ENCODE measurements around the gene NHEJ1. TPM values are rescaled to one million over a fixed set of nuclear protein-coding genes. Genes with fewer than 3 reads are reported as not detected.

NHEJ1 gene
- total and polyA plus RNA-seq, 2 donors (not counting 3 experiments of a cell fraction or from before 2014, with no cell fraction given) = 12.8 to 12.9 TPM

GRCh38 chr2:219045937-219046550 lies 114.6 kb downstream of the NHEJ1 start:
- H3K9me1 ChIP-seq (replicated peaks; ENCODE audit: control insufficient read depth, extremely low read depth, insufficient read depth, low read length) = no peaks in the 10 kb centered on the region
- no peak overlapping the region for H3K9ac ChIP-seq (replicated peaks; ENCODE audit: extremely low read depth, insufficient read depth, low read length)
- H3K79me2 ChIP-seq (ENCODE audit: control insufficient read depth, insufficient read depth, low read length) = no peaks in the 10 kb centered on the region
- H3K27me3 ChIP-seq (ENCODE audit: control insufficient read depth in 2 of 2, insufficient read depth in 2 of 2, low read length in 2 of 2) = peaks cover 9 to 16% of the 10 kb centered on the region in 2 experiments
- DNase-seq (ENCODE audit: low read depth, low spot score) (peak; percentile 39), FAIRE-seq (no peak)
- TF ChIP-seq MYC (IDR thresholded peaks at IDR 0.05; ENCODE audit: low read depth, low read length) = no peak
- TF ChIP-seq, protein P1, sequence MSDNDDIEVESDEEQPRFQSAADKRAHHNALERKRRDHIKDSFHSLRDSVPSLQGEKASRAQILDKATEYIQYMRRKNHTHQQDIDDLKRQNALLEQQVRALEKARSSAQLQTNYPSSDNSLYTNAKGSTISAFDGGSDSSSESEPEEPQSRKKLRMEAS (IDR thresholded peaks at IDR 0.05; ENCODE audit: insufficient read depth, insufficient read length) = no peak
- no peak for TF ChIP-seq FOS (IDR thresholded peaks at IDR 0.05; ENCODE audit: borderline replicate concordance, insufficient read depth, low read length)
- TF ChIP-seq, protein P2, sequence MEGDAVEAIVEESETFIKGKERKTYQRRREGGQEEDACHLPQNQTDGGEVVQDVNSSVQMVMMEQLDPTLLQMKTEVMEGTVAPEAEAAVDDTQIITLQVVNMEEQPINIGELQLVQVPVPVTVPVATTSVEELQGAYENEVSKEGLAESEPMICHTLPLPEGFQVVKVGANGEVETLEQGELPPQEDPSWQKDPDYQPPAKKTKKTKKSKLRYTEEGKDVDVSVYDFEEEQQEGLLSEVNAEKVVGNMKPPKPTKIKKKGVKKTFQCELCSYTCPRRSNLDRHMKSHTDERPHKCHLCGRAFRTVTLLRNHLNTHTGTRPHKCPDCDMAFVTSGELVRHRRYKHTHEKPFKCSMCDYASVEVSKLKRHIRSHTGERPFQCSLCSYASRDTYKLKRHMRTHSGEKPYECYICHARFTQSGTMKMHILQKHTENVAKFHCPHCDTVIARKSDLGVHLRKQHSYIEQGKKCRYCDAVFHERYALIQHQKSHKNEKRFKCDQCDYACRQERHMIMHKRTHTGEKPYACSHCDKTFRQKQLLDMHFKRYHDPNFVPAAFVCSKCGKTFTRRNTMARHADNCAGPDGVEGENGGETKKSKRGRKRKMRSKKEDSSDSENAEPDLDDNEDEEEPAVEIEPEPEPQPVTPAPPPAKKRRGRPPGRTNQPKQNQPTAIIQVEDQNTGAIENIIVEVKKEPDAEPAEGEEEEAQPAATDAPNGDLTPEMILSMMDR (IDR thresholded peaks at IDR 0.05; ENCODE audit: extremely low read depth in 1 of 2, insufficient read depth in 1 of 2, low read depth in 1 of 2, low read length in 2 of 2) = no peak
- H2AFZ ChIP-seq (ENCODE audit: low read depth, low read length) = no peak overlapping the region
- H4K20me1 ChIP-seq (replicated peaks; ENCODE audit: control insufficient read depth, extremely low read depth, insufficient read depth, low read length) = no peaks in the 10 kb centered on the region
- H3K4me2 ChIP-seq (ENCODE audit: insufficient read depth, low read length) = no peak overlapping the region
- intact Hi-C loops (cut with micrococcal nuclease) (no loop called here), dilution Hi-C loops (cut with MboI; ENCODE audit: extremely low pct_ligation_motif_present, low sequenced_read_pairs) (no loop called here)
- H3K27ac ChIP-seq (ENCODE audit: insufficient read depth, low read depth, low read length) = no peak overlapping the region
- no peaks in the 10 kb centered on the region for H3K36me3 ChIP-seq (ENCODE audit: control insufficient read depth in 2 of 2, extremely low read depth in 1 of 2, insufficient read depth in 2 of 2, low read length in 2 of 2)
- no peaks in the 10 kb centered on the region for H3K4me1 ChIP-seq (ENCODE audit: control insufficient read depth, extremely low read depth, insufficient read depth, low read length)
- ChIA-PET POLR2A (no interaction called here), CTCF (interaction anchor here (0.6 to 3.4 kb wide), 11 partner anchors 8 to 109 kb away, joined by 3 to 28 read pairs (median 4); partner anchors contain the start of gene CDK5R2)
- H3K9me3 ChIP-seq (replicated peaks; ENCODE audit: control insufficient read depth, insufficient read depth, low read length) = no peaks in the 10 kb centered on the region
- BruUV-seq (replicated peaks) = no TSS peak
- no peak overlapping the region for H3K4me3 ChIP-seq (replicated peaks in 1 of 3; ENCODE audit: insufficient read depth in 1 of 3, low read depth in 1 of 3, low read length in 3 of 3)

- H3K79me2 ChIP-seq (ENCODE audit: control insufficient read depth, insufficient read depth, low read length) = no peaks in the 10 kb centered on the region
- no peaks in the 10 kb centered on the region for H3K4me1 ChIP-seq (ENCODE audit: control insufficient read depth, extremely low read depth, insufficient read depth, low read length)
- no peaks in the 10 kb centered on the region for H3K9me3 ChIP-seq (replicated peaks; ENCODE audit: control insufficient read depth, insufficient read depth, low read length)
- no peak overlapping the region for H3K4me2 ChIP-seq (ENCODE audit: insufficient read depth, low read length)
- no TSS peak for BruUV-seq (replicated peaks)
- CTCF ChIA-PET = interaction anchor here (2.1 to 5.6 kb wide), 5 partner anchors 13 to 113 kb away, joined by 5 to 52 read pairs (median 12); no protein-coding TSS in a partner anchor
- H3K9me1 ChIP-seq (replicated peaks; ENCODE audit: control insufficient read depth, extremely low read depth, insufficient read depth, low read length) = no peaks in the 10 kb centered on the region
- H3K27ac ChIP-seq (ENCODE audit: insufficient read depth, low read depth, low read length) = no peak overlapping the region
- POLR2A ChIA-PET = no interaction called here
- no peaks in the 10 kb centered on the region for H4K20me1 ChIP-seq (replicated peaks; ENCODE audit: control insufficient read depth, extremely low read depth, insufficient read depth, low read length)
- TF ChIP-seq, protein P2 (IDR thresholded peaks at IDR 0.05; ENCODE audit: extremely low read depth in 1 of 2, insufficient read depth in 1 of 2, low read depth in 1 of 2, low read length in 2 of 2) = no peak
- TF ChIP-seq, protein P1 (IDR thresholded peaks at IDR 0.05; ENCODE audit: insufficient read depth, insufficient read length) = no peak
- TF ChIP-seq MYC (IDR thresholded peaks at IDR 0.05; ENCODE audit: low read depth, low read length) (no peak), POLR2A (IDR thresholded peaks at IDR 0.05; ENCODE audit: low read depth, low read length) (no peak), POLR2AphosphoS5 (IDR thresholded peaks at IDR 0.05; ENCODE audit: insufficient read depth, low read depth, low read length) (no peak), JUN (IDR thresholded peaks at IDR 0.05; ENCODE audit: borderline replicate concordance, insufficient read depth, insufficient read length, low read depth) (no peak)
- no peaks in the 10 kb centered on the region for H3K36me3 ChIP-seq (ENCODE audit: control insufficient read depth in 2 of 2, extremely low read depth in 1 of 2, insufficient read depth in 2 of 2, low read length in 2 of 2)
- no peak for FAIRE-seq
- H3K9ac ChIP-seq (replicated peaks; ENCODE audit: extremely low read depth, insufficient read depth, low read length) = no peak overlapping the region
- intact Hi-C loops (cut with micrococcal nuclease) = no loop called here
- peaks cover 18 to 22% of the 10 kb centered on the region in 2 experiments for H3K27me3 ChIP-seq (ENCODE audit: control insufficient read depth in 2 of 2, insufficient read depth in 2 of 2, low read length in 2 of 2)
- H3K4me3 ChIP-seq (replicated peaks in 1 of 3; ENCODE audit: insufficient read depth in 1 of 3, low read depth in 1 of 3, low read length in 3 of 3) = no peak overlapping the region
- dilution Hi-C loops (cut with MboI; ENCODE audit: extremely low pct_ligation_motif_present, low sequenced_read_pairs) = no loop called here
- no peak overlapping the region for H2AFZ ChIP-seq (ENCODE audit: low read depth, low read length)
- DNase-seq (ENCODE audit: low read depth, low spot score) = no peak
Observed at GRCh38 chr2:219042750-219043149, 117.9 kb downstream of the NHEJ1 start.
